Measurements from ENCODE around the gene MBTD1.

The MBTD1 gene

GRCh38 chr17:51149163-51149562, 110.7 kb downstream of the MBTD1 start:
- no peak for TF ChIP-seq CTCF (IDR thresholded peaks at IDR 0.05; ENCODE audit: borderline replicate concordance, insufficient read depth, low read depth, low read length)
- H3K4me3 ChIP-seq (ENCODE audit: low read depth, low read length): no peak overlapping the region

- no peak overlapping the region for H3K4me3 ChIP-seq (ENCODE audit: low read depth, low read length)
- no peak for TF ChIP-seq CTCF (IDR thresholded peaks at IDR 0.05; ENCODE audit: borderline replicate concordance, insufficient read depth, low read depth, low read length)
Observed at GRCh38 chr17:51147650-51148049, 112.2 kb downstream of the MBTD1 start.

GRCh38 chr17:51144266-51145022, 115.4 kb downstream of the MBTD1 start:
- TF ChIP-seq CTCF (IDR thresholded peaks at IDR 0.05; ENCODE audit: borderline replicate concordance, insufficient read depth, low read depth, low read length): no peak
- no peak overlapping the region for H3K4me3 ChIP-seq (ENCODE audit: low read depth, low read length)

- TF ChIP-seq CTCF (IDR thresholded peaks at IDR 0.05; ENCODE audit: borderline replicate concordance, insufficient read depth, low read depth, low read length): no peak
- no peak overlapping the region for H3K4me3 ChIP-seq (ENCODE audit: low read depth, low read length)
Observed at GRCh38 chr17:51142597-51142996, 117.3 kb downstream of the MBTD1 start.

GRCh38 chr17:51135956-51136355, 123.9 kb downstream of the MBTD1 start:
- no peak for TF ChIP-seq CTCF (IDR thresholded peaks at IDR 0.05; ENCODE audit: borderline replicate concordance, insufficient read depth, low read depth, low read length)
- H3K4me3 ChIP-seq (ENCODE audit: low read depth, low read length): no peak overlapping the region

- no peak overlapping the region for H3K4me3 ChIP-seq (ENCODE audit: low read depth, low read length)
- no peak for TF ChIP-seq CTCF (IDR thresholded peaks at IDR 0.05; ENCODE audit: borderline replicate concordance, insufficient read depth, low read depth, low read length)
Observed at GRCh38 chr17:51133365-51133764, 126.5 kb downstream of the MBTD1 start.

- no peak for TF ChIP-seq CTCF (IDR thresholded peaks at IDR 0.05; ENCODE audit: borderline replicate concordance, insufficient read depth, low read depth, low read length)
- H3K4me3 ChIP-seq (ENCODE audit: low read depth, low read length): no peak overlapping the region
Observed at GRCh38 chr17:51132964-51133319, 126.9 kb downstream of the MBTD1 start.

All from GM12875 (cell line).